Fibroblast of lung (primary cell): ENCODE measurements around the gene SH3PXD2A. TPM values are rescaled to one million over a fixed set of nuclear protein-coding genes. Genes with fewer than 3 reads are reported as not detected.
"Not testable (repeated sequence)": the region's sequence is repeated elsewhere in the genome, so short reads cannot be mapped to it uniquely, and the experiment has no call there.

Experiments used
- DNase-seq, 2 donors: peaks; one replicate each; pipeline versions ENCODE4 v3.0.0 to v3.0.0-alpha.2; 2010; ENCODE audit warnings: low read depth in 2 of 2
- H2AFZ ChIP-seq: 2 replicates; pipeline ENCODE4 v1.5.1; 2012; ENCODE audit warnings: low read length, control low read depth, inconsistent platforms
- H3K27ac ChIP-seq: 2 replicates; pipeline ENCODE4 v1.5.1; 2011; ENCODE audit warnings: low read length, control low read depth; ENCODE audit not compliant: insufficient read depth
- H3K27me3 ChIP-seq: 2 replicates; pipeline ENCODE4 v1.5.1; 2011; ENCODE audit warnings: mild to moderate bottlenecking, low read length; ENCODE audit not compliant: control insufficient read depth, insufficient read depth
- H3K36me3 ChIP-seq: 2 replicates; pipeline ENCODE4 v1.5.1; 2011; ENCODE audit warnings: low read length; ENCODE audit not compliant: control insufficient read depth, insufficient read depth
- H3K4me1 ChIP-seq: 2 replicates; pipeline ENCODE4 v1.5.1; 2011; ENCODE audit warnings: low read length; ENCODE audit not compliant: control insufficient read depth, insufficient read depth; ENCODE audit errors: extremely low read depth
- H3K4me2 ChIP-seq: 2 replicates; pipeline ENCODE4 v1.5.1; 2011; ENCODE audit warnings: low read length, control low read depth; ENCODE audit not compliant: insufficient read depth; ENCODE audit errors: extremely low read depth
- H3K4me3 ChIP-seq, 4 experiments: fragments of 200-600 bp in 1 of 4; sonication (generic) in 1 of 4; replicated peaks in 1 of 4; 2 replicates each; pipeline ENCODE4 v1.5.1; 2011 to 2016; ENCODE audit warnings: low read length in 4 of 4, low read depth in 3 of 4, mild to moderate bottlenecking in 3 of 4, control low read depth in 2 of 4, inconsistent platforms in 1 of 4, mixed read lengths in 1 of 4; ENCODE audit not compliant: insufficient read depth in 1 of 4; ENCODE audit errors: control extremely low read depth in 1 of 4
- H3K79me2 ChIP-seq: 2 replicates; pipeline ENCODE4 v1.5.1; 2012; ENCODE audit warnings: mild to moderate bottlenecking, low read length, inconsistent platforms; ENCODE audit not compliant: control insufficient read depth, insufficient read depth
- H3K9ac ChIP-seq: 2 replicates; pipeline ENCODE4 v1.5.1; 2011; ENCODE audit warnings: mild to moderate bottlenecking, low read length, control low read depth; ENCODE audit not compliant: insufficient read depth
- H3K9me3 ChIP-seq: 2 replicates; pipeline ENCODE4 v1.5.1; 2012; ENCODE audit warnings: low read depth, low read length; ENCODE audit not compliant: control insufficient read depth, insufficient read depth
- H4K20me1 ChIP-seq: 2 replicates; pipeline ENCODE4 v1.5.1; 2011; ENCODE audit warnings: low read length; ENCODE audit not compliant: control insufficient read depth, insufficient read depth; ENCODE audit errors: extremely low read depth
- EZH2 ChIP-seq: IDR thresholded peaks from 2 replicates; pipeline ENCODE4 v1.5.1; 2012; ENCODE audit warnings: low read length, control low read depth, mild to moderate bottlenecking; ENCODE audit errors: missing control alignments
- polyA plus RNA-seq, 2 donors: library from polyadenylated mRNA; depleted of rRNA in 1 of 2; stranded (reverse) in 1 of 2; unstranded in 1 of 2; fragments of >200 nt; gene quantifications; 2 replicates each; pipeline ENCODE4 v1.2.1, GENCODE V29; 2011 to 2012; ENCODE audit warnings: missing spikeins in 1 of 2
- total RNA-seq: library from RNA; depleted of rRNA; stranded (reverse); fragments of >200 nt; gene quantifications from 2 replicates; pipeline ENCODE4 v1.2.1, GENCODE V29; 2014
- TF ChIP-seq, protein P1 (sequence below), 2 donors: IDR thresholded peaks in 1 of 2; conservative IDR thresholded peaks in 1 of 2; 1 replicate in 1 of 2; 2 replicates in 1 of 2; pipeline ENCODE4 v1.5.1; 2011 to 2012; ENCODE audit warnings: low read length in 2 of 2, control low read depth in 1 of 2, inconsistent platforms in 1 of 2, low read depth in 1 of 2, mild to moderate bottlenecking in 1 of 2

SH3PXD2A gene
- total and polyA plus RNA-seq, 2 donors (not counting 1 experiment from before 2014, with no cell fraction given) = 25.5 to 33.2 TPM

GRCh38 chr10:103610921-103611511 is 244.4 kb downstream of the SH3PXD2A start:
- H2AFZ ChIP-seq = no peak overlapping the region
- H3K36me3 ChIP-seq = peaks cover 20% of the 10 kb centered on the region
- no peak overlapping the region for H3K27ac ChIP-seq
- H3K79me2 ChIP-seq = no peaks in the 10 kb centered on the region
- TF ChIP-seq EZH2 = no peak
- TF ChIP-seq, protein P1, sequence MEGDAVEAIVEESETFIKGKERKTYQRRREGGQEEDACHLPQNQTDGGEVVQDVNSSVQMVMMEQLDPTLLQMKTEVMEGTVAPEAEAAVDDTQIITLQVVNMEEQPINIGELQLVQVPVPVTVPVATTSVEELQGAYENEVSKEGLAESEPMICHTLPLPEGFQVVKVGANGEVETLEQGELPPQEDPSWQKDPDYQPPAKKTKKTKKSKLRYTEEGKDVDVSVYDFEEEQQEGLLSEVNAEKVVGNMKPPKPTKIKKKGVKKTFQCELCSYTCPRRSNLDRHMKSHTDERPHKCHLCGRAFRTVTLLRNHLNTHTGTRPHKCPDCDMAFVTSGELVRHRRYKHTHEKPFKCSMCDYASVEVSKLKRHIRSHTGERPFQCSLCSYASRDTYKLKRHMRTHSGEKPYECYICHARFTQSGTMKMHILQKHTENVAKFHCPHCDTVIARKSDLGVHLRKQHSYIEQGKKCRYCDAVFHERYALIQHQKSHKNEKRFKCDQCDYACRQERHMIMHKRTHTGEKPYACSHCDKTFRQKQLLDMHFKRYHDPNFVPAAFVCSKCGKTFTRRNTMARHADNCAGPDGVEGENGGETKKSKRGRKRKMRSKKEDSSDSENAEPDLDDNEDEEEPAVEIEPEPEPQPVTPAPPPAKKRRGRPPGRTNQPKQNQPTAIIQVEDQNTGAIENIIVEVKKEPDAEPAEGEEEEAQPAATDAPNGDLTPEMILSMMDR (conservative IDR thresholded peaks at IDR 0.05 in 1 of 2, IDR thresholded peaks at IDR 0.05 in 1 of 2; ENCODE audit: low read depth in 1 of 2, low read length in 2 of 2) = no peak
- H4K20me1 ChIP-seq = no peaks in the 10 kb centered on the region
- no peaks in the 10 kb centered on the region for H3K9me3 ChIP-seq
- H3K27me3 ChIP-seq = no peaks in the 10 kb centered on the region
- no peak overlapping the region for H3K4me3 ChIP-seq
- DNase-seq = no peak
- no peak overlapping the region for H3K9ac ChIP-seq
- H3K4me2 ChIP-seq = no peak overlapping the region
- peaks cover 31% of the 10 kb centered on the region for H3K4me1 ChIP-seq

DNA sequence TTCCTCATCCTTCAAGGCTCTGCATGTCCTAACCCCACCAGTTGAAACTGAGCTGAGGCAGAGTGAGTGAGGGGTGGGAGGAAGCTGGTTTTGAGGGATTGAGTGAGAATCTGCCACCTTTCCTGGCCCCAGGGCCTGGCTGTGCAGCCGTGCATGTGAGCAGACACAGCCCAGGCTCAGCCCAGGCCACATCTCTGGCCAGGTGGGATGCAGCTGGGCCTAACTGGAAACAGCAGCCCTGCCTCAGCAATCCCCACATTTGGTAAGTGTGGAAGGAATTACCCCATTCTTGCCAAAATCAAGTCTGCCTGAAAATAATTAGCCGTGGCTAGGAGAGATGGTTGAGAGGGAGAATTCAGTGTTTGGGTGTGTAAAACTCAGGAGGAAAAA is 245.3 kb downstream of the SH3PXD2A start:
- H3K27me3 ChIP-seq = no peaks in the 10 kb centered on the region
- no peak overlapping the region for H2AFZ ChIP-seq
- H4K20me1 ChIP-seq = no peaks in the 10 kb centered on the region
- no peaks in the 10 kb centered on the region for H3K79me2 ChIP-seq
- peaks cover 27% of the 10 kb centered on the region for H3K4me1 ChIP-seq
- H3K9ac ChIP-seq = no peak overlapping the region
- no peak overlapping the region for H3K4me2 ChIP-seq
- H3K9me3 ChIP-seq = no peaks in the 10 kb centered on the region
- H3K36me3 ChIP-seq = peaks cover 22% of the 10 kb centered on the region
- no peak for DNase-seq
- peak overlapping the region; percentile 12 for H3K27ac ChIP-seq
- TF ChIP-seq EZH2 = no peak
- TF ChIP-seq, protein P1 (conservative IDR thresholded peaks at IDR 0.05 in 1 of 2, IDR thresholded peaks at IDR 0.05 in 1 of 2; ENCODE audit: low read depth in 1 of 2, low read length in 2 of 2) = no peak
- H3K4me3 ChIP-seq = no peak overlapping the region

GRCh38 chr10:103609231-103610082 is 245.9 kb downstream of the SH3PXD2A start:
- H3K27ac ChIP-seq = peak overlapping the region; percentile 12
- no peak for TF ChIP-seq EZH2
- TF ChIP-seq, protein P1 (conservative IDR thresholded peaks at IDR 0.05 in 1 of 2, IDR thresholded peaks at IDR 0.05 in 1 of 2; ENCODE audit: low read depth in 1 of 2, low read length in 2 of 2) = no peak
- peaks cover 22% of the 10 kb centered on the region for H3K36me3 ChIP-seq
- no peak overlapping the region for H3K4me2 ChIP-seq
- H3K27me3 ChIP-seq = no peaks in the 10 kb centered on the region
- no peaks in the 10 kb centered on the region for H3K79me2 ChIP-seq
- no peak overlapping the region for H3K4me3 ChIP-seq
- H3K9me3 ChIP-seq = no peaks in the 10 kb centered on the region
- no peak overlapping the region for H3K9ac ChIP-seq
- H4K20me1 ChIP-seq = no peaks in the 10 kb centered on the region
- DNase-seq = peak in 1 of 2 donors; percentile 28
- no peak overlapping the region for H2AFZ ChIP-seq
- H3K4me1 ChIP-seq = peaks cover 21% of the 10 kb centered on the region

DNA sequence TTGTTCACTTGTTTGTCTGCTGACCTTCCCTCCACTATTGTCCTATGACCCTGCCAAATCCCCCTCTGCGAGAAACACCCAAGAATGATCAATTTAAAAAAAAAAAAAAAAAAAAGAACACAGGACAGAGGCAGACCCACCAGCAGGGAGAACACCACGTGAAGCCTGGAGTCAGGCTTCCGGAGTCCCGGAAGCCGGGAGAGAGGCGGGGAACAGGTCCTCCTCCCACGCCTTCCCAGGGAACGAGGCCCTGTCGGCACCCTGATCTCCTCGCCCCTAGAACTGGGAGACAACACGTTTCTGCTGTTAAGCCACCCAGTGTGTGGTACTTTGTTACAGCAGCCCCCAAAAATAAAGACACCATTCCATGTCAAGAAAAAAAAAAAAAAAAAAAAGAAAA is 247.3 kb downstream of the SH3PXD2A start:
- not testable (repeated sequence) for H2AFZ ChIP-seq, H3K9me3 ChIP-seq, H4K20me1 ChIP-seq, H3K4me3 ChIP-seq, H3K27me3 ChIP-seq, H3K9ac ChIP-seq, H3K4me2 ChIP-seq, DNase-seq, H3K27ac ChIP-seq, H3K79me2 ChIP-seq
- H3K36me3 ChIP-seq = peaks cover 28% of the 10 kb centered on the region
- H3K4me1 ChIP-seq = peaks cover 17% of the 10 kb centered on the region
